SKM-1 treated with dmso at 0.1 percent for 144 hours (cell line): ENCODE data around the gene DGUOK.

ENCODE experiments used
- DNase-seq: peaks from one replicate; lab custom pipeline; 2025; ENCODE audit not compliant: unreplicated experiment; lab: John Stamatoyannopoulos, UW

The DGUOK gene

GRCh38 chr2:73995810-73996209 is 69.1 kb downstream of the DGUOK start:
- DNase-seq, result no peak

- no peak for DNase-seq
These were observed 71.1 kb downstream of the DGUOK start for GRCh38 chr2:73997813-73998212.

GRCh38 chr2:73998451-73998850 is 71.8 kb downstream of the DGUOK start:
- DNase-seq, result no peak

- DNase-seq, result no peak
These were observed 72.3 kb downstream of the DGUOK start for GRCh38 chr2:73998933-73999332.

GRCh38 chr2:73999881-74000597 is 73.4 kb downstream of the DGUOK start:
- DNase-seq, result no peak

GRCh38 chr2:74000666-74001065 is 74.0 kb downstream of the DGUOK start:
- DNase-seq, result no peak

GRCh38 chr2:74001121-74001520 is 74.4 kb downstream of the DGUOK start:
- no peak for DNase-seq

GRCh38 chr2:74001781-74002504 is 75.3 kb downstream of the DGUOK start:
- DNase-seq, result no peak

- DNase-seq, result no peak
These were observed 76.1 kb downstream of the DGUOK start for GRCh38 chr2:74002505-74003421.

GRCh38 chr2:74003494-74004211 is 77.0 kb downstream of the DGUOK start:
- no peak for DNase-seq

- DNase-seq, result no peak
These were observed 77.8 kb downstream of the DGUOK start for GRCh38 chr2:74004212-74005182.

- DNase-seq, result no peak
These were observed 79.1 kb downstream of the DGUOK start for GRCh38 chr2:74005786-74006185.

GRCh38 chr2:74006459-74006858 is 79.8 kb downstream of the DGUOK start:
- DNase-seq, result no peak

- no peak for DNase-seq
These were observed 80.4 kb downstream of the DGUOK start for GRCh38 chr2:74007121-74007520.

- no peak for DNase-seq
These were observed 81.0 kb downstream of the DGUOK start for GRCh38 chr2:74007711-74008110.
